NCI-H187 (cell line): ENCODE data around the gene OR8H2.
"Not testable (repeated sequence)": the region's sequence is repeated elsewhere in the genome, so short reads cannot be mapped to it uniquely, and the experiment has no call there.

Experiments
- DNase-seq, 2 experiments: peaks; one replicate each; lab custom pipeline; 2025; lab: John Stamatoyannopoulos, UW

Gene OR8H2, protein sequence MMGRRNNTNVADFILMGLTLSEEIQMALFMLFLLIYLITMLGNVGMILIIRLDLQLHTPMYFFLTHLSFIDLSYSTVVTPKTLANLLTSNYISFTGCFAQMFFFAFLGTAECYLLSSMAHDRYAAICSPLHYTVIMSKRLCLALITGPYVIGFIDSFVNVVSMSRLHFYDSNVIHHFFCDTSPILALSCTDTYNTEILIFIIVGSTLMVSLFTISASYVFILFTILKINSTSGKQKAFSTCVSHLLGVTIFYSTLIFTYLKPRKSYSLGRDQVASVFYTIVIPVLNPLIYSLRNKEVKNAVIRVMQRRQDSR

DNA sequence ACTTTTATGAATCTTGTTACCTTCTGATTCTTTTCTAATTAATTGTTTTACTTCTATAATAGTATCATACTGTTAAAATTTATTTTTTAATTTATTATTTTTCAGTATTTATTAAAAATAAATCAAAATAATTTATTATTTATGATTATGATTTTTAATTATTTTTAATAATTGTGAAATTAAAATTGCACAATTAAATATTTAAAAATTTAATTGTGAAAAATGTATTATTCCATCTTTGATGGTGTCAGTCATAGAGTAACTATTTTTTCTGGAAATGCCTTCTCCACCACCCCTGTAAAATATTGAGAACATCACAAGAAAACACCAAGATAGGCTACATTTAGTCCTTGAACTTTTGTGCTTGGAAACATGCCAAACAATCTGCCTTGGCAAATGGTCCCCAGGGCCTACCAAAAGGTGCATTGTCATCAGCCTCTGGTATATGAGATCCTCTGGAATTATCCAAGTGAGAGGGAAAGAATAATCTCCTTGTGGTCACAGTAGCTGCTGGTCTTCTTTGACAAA is at the start of gene OR8H2:
OR8H2 (plus strand) TSS at position 478 of the 528 bp plus-strand sequence. CDS start 1,356 bp downstream, outside the sequence.
- no peak for DNase-seq

DNA sequence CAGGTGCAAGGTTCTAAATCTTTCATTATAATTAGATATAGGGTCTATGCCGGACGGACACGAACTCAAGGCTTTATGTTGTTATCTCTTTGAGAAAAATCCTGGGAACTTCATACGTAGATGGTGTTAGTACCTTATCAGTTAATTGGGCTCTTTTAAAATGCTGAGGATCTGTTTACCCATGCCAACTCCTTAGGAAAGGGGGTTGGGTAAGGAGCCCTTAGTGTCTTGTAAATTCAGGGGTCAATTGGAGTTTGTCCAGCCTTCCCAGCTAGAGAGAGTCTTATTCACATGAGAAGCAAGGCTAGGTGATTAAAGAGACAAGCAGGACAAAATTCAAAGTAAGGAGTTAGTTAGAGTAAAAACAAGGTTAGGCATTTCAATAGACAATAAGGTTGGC is 47.1 kb upstream of the OR8H2 start:
- not testable (repeated sequence) for DNase-seq

DNA sequence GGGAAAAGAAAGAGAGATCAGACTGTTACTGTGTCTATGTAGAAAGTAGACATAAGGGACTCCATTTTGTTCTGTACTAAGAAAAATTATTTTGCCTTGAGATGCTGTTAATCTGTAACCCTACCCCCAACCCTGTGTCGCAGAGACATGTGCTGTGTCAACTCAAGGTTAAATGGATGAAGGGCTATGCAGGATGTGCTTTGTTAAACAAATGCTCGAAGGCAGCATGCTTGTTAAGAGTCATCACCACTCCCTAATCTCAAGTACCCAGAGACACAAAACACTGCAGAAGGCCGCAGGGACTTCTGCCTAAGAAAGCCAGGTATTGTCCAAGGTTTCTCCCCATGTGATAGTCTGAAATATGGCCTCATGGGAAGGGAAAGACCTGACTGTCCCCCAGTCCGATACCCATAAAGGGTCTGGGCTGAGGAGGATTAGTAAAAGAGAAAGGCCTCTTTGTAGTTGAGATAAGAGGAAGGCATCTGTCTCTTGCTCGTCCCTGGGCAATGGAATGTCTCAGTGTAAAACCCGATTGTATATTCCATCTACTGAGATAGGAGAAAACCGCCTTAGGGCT is 45.7 kb upstream of the OR8H2 start:
- not testable (repeated sequence) for DNase-seq

DNA sequence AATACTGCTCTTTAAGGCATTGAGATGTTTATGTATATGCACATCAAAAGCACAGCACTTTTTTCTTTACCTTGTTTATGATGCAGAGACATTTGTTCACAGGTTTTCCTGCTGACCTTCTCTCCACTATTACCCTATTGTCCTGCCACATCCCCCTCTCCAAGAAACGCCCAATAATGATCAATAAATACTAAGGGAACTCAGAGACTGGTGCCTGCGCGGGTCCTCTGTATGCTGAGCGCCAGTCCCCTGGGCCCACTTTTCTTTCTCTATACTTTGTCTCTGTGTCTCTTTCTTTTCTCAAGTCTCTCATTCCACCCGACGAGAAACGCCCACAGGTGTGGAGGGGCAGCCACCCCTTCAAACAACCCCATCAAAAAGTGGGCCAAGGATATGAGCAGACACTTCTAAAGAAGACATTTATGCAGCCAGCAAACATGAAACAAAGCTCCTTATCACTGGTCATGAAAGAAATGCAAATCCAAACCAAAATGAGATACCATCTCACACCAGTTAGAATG is 45.2 kb upstream of the OR8H2 start:
- not testable (repeated sequence) for DNase-seq

DNA sequence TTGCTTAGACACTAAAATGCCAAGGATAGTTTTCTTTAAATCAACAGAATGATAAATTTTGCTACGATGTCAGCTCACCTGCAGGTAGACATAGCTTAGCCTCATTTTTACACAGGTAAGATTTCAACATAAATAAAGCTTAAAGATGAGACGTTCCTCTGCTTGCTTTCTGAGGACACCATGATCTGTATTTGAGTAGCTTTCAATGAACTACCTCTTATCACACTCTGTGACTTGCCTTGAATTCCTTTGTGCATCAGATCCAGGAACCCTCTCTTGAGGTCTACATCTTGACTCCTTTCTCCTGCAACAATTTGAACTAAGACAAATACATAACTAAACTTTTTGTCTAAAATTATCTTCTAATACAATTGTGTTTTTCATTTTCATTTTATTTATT is 36.5 kb upstream of the OR8H2 start:
- no peak for DNase-seq

DNA sequence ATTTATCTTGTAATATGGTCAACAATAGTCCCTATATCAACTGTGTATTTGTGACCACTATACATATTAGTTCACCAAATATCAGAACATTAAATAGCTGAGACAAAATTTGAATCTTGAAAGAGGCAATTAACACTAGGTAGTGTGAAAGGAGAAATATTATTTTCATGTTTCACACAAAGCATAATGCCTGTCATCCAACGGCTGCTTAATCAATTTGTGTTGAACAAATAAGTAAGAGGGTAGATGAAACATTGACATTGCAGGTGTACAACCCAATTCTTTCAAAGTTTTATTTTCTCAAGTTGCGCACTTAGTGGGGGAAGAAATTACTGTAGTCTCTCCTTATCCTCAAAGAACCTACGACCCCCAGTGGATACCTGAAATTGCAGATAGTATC is 13.8 kb upstream of the OR8H2 start:
- no peak for DNase-seq

DNA sequence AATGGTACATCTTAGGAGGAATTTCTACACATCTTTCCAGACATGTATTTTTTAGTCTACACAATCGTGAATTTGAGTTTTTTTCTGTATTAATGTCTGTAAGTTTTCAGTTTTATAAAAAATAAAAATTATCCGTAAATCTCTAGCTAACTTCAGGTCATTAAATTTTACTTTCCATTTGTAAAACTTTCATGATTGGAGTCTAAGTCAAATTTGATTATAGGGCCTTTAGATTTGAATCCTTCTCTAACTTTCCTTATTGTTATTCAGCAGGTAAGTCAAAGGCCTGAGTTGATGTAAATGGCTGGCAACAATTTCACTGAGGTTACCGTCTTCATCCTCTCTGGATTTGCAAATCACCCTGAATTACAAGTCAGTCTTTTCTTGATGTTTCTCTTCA is 10.5 kb upstream of the OR8H2 start, which contains the start of gene OR8I2:
OR8I2 (plus strand) TSS at position 301 of the 400 bp plus-strand sequence; CDS start at position 301, 0 bp downstream.
- DNase-seq = no peak

DNA sequence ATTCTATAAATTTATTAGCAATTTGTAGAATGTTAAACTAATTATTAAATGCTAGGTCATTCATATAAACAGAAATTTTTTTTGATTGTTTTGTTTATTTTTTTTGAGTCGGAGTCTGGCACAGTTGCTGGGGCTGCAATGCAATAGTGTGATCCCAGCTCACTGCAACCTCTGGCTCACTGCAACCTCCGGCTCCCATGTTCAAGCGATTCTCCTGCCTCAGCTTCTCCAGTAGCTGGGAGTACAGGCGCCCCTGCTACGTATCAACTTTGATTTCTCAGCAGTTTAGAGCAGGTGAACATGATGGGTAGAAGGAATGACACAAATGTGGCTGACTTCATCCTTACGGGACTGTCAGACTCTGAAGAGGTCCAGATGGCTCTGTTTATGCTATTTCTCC is 18.6 kb downstream of the OR8H2 start, which contains the start of gene OR8H3:
OR8H3 (plus strand) TSS at position 301 of the 400 bp plus-strand sequence; CDS start at position 301, 0 bp downstream.
- DNase-seq = no peak

DNA sequence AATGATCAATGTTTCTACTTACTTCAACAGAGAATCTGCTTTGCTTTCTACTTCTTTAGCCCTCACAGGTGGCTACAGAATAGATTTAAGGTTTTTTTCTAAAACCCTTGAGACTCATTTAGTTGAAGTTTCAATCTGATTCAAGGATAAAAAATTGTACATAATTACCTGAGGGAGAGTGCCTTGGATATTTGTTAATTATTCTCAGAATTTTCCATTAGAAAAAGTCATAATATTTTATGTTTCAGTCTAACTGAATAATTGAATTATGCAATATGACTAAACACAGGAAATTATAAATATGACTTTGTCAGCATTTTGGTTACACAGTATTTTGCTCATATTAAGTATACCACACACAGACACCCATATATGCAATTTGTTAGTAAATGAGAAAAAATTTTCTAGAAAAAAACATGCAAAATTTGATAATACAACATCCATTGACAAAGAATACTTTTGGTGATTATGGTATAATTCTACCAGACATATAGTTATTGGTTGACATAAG is 36.7 kb downstream of the OR8H2 start, which contains the start of gene OR8J3:
OR8J3 (minus strand) TSS at position 51 of the 511 bp plus-strand sequence. CDS start 2,483 bp downstream, outside the sequence.
- no peak for DNase-seq

DNA sequence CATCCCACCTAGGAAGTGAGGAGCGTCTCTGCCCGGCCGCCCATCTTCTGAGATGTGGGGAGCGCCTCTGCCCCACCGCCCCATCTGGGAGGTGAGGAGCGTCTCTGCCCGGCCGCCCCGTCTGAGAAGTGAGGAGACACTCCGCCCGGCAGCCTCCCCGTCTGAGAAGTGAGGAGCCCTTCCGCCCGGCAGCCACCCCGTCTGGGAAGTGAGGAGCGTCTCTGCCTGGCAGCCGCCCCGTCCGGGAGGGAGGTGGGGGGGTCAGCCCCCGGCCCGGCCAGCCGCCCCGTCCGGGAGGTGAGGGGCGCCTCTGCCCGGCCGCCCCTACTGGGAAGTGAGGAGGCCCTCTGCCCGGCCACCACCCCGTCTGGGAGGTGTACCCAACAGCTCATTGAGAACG is 40.2 kb downstream of the OR8H2 start:
- DNase-seq = not testable (repeated sequence)

DNA sequence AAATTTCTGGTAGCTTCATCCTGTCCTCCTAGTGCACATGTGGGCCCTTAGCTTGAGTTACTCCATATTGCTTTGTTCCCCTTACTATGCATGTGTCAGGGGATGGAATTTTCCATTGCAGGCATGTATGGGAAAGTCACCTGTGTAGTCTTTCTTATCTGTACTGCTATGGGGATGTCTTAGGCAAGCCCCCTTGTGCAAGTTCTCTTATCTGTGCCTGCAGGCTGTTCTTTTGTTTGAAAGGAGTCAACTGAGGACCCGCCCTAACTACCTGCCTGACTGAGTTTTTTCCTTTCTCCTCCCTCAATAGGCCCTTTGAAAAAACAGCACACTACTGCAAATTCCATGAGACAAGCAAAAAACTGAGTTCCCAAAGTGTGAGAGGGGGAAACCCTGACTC is 47.9 kb downstream of the OR8H2 start:
- no peak for DNase-seq

DNA sequence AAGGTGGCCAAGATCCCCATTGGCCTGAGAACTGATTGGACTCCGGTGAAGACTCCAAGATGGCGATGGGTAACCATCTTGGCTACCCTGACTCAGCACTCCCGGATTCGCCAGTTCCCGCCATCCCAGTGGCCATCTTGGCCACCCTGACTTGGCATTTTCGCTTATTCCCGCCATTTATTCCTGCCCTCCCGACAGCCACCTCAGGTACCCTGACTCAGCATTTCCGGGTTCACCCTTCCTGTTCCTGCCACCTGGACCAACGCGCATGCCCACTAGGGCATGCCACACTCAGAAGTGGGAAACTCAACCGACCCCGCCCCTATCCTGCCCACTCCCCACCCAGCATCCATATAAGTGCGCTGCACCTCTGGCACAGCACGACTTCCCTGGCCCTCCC is 48.8 kb downstream of the OR8H2 start:
- DNase-seq = no peak
